ENCODE data around the gene MEF2A.

The MEF2A gene

GRCh38 chr15:99616773-99617342 lies 51.1 kb downstream of the MEF2A start:
- 0 out of 2 replicates have a peak, but pooled peaks cover 3% of the 10 kb centered on the region for H3F3A ChIP-seq (ENCODE audit: insufficient read depth, low read length)
- no peak for DNase-seq
- no peaks in the 10 kb centered on the region for H3K27me3 ChIP-seq (replicated peaks; ENCODE audit: insufficient read depth, low read length)
- TF ChIP-seq CTCF (IDR thresholded peaks at IDR 0.05; ENCODE audit: low read length) = no peak
- no peak for TF ChIP-seq EZH2phosphoT487 (IDR thresholded peaks at IDR 0.05; ENCODE audit: low read length)
- no peak for TF ChIP-seq EZH2 (optimal IDR thresholded peaks at IDR 0.05; ENCODE audit: low read depth, low read length)
- no peak overlapping the region for H3K4me2 ChIP-seq (ENCODE audit: low read depth, low read length)
- no peaks in the 10 kb centered on the region for H3K9me3 ChIP-seq (replicated peaks; ENCODE audit: insufficient read depth, low read length)
- no peaks in the 10 kb centered on the region for H4K20me1 ChIP-seq (ENCODE audit: insufficient read depth, low read length)
- H3K27ac ChIP-seq (ENCODE audit: low read length) = no peak overlapping the region
- no peak overlapping the region for H3K4me3 ChIP-seq (ENCODE audit: low read length)
- no peak overlapping the region for H2AFZ ChIP-seq (ENCODE audit: low read length)
- H3K36me3 ChIP-seq (replicated peaks; ENCODE audit: insufficient read depth, low read length) = no peaks in the 10 kb centered on the region
- no peaks in the 10 kb centered on the region for H3K9me2 ChIP-seq (replicated peaks; ENCODE audit: insufficient read depth, low read length)
- peaks cover 95% of the 10 kb centered on the region for H3K79me2 ChIP-seq (ENCODE audit: low read length)
- H3K9ac ChIP-seq (ENCODE audit: low read length) = no peak overlapping the region
- peaks cover 8% of the 10 kb centered on the region for H3K4me1 ChIP-seq (ENCODE audit: low read length)

GRCh38 chr15:99618941-99619411 lies 53.2 kb downstream of the MEF2A start:
- no peaks in the 10 kb centered on the region for H3K9me3 ChIP-seq (replicated peaks; ENCODE audit: insufficient read depth, low read length)

GRCh38 chr15:99619712-99620111 lies 53.9 kb downstream of the MEF2A start:
- Histone ChIP-seq H3K4me2 (ENCODE audit: low read depth, low read length) (no peak overlapping the region), H2AFZ (ENCODE audit: low read length) (no peak overlapping the region), H3K9ac (ENCODE audit: low read length) (no peak overlapping the region), H3K36me3 (replicated peaks; ENCODE audit: insufficient read depth, low read length) (0 out of 2 replicates have a peak, but pooled peaks cover 1% of the 10 kb centered on the region), H3K4me1 (ENCODE audit: low read length) (peaks cover 8% of the 10 kb centered on the region), H3K27me3 (replicated peaks; ENCODE audit: insufficient read depth, low read length) (no peaks in the 10 kb centered on the region), H3K9me2 (replicated peaks; ENCODE audit: insufficient read depth, low read length) (no peaks in the 10 kb centered on the region), H3K27ac (ENCODE audit: low read length) (no peak overlapping the region), H3F3A (ENCODE audit: insufficient read depth, low read length) (0 out of 2 replicates have a peak, but pooled peaks cover 3% of the 10 kb centered on the region), H3K79me2 (ENCODE audit: low read length) (peaks cover 94% of the 10 kb centered on the region), H3K9me3 (replicated peaks; ENCODE audit: insufficient read depth, low read length) (no peaks in the 10 kb centered on the region), H4K20me1 (ENCODE audit: insufficient read depth, low read length) (no peaks in the 10 kb centered on the region), H3K4me3 (ENCODE audit: low read length) (no peak overlapping the region)
- no peak for DNase-seq
- TF ChIP-seq EZH2 (optimal IDR thresholded peaks at IDR 0.05; ENCODE audit: low read depth, low read length) = no peak
- no peak for TF ChIP-seq CTCF (IDR thresholded peaks at IDR 0.05; ENCODE audit: low read length)
- no peak for TF ChIP-seq EZH2phosphoT487 (IDR thresholded peaks at IDR 0.05; ENCODE audit: low read length)

More at GRCh38 chr15:99618941-99619411, 53.2 kb downstream of the MEF2A start:
- H2AFZ ChIP-seq (ENCODE audit: low read length) = no peak overlapping the region
- peaks cover 94% of the 10 kb centered on the region for H3K79me2 ChIP-seq (ENCODE audit: low read length)
- no peak overlapping the region for H3K4me2 ChIP-seq (ENCODE audit: low read depth, low read length)
- no peak for DNase-seq
- no peak for TF ChIP-seq CTCF (IDR thresholded peaks at IDR 0.05; ENCODE audit: low read length)
- TF ChIP-seq EZH2 (optimal IDR thresholded peaks at IDR 0.05; ENCODE audit: low read depth, low read length) = no peak
- TF ChIP-seq EZH2phosphoT487 (IDR thresholded peaks at IDR 0.05; ENCODE audit: low read length) = no peak
- H3K36me3 ChIP-seq (replicated peaks; ENCODE audit: insufficient read depth, low read length) = no peaks in the 10 kb centered on the region
- no peaks in the 10 kb centered on the region for H4K20me1 ChIP-seq (ENCODE audit: insufficient read depth, low read length)
- 0 out of 2 replicates have a peak, but pooled peaks cover 3% of the 10 kb centered on the region for H3F3A ChIP-seq (ENCODE audit: insufficient read depth, low read length)
- H3K9me2 ChIP-seq (replicated peaks; ENCODE audit: insufficient read depth, low read length) = no peaks in the 10 kb centered on the region
- H3K27ac ChIP-seq (ENCODE audit: low read length) = no peak overlapping the region
- peaks cover 8% of the 10 kb centered on the region for H3K4me1 ChIP-seq (ENCODE audit: low read length)
- no peak overlapping the region for H3K4me3 ChIP-seq (ENCODE audit: low read length)
- no peaks in the 10 kb centered on the region for H3K27me3 ChIP-seq (replicated peaks; ENCODE audit: insufficient read depth, low read length)
- H3K9ac ChIP-seq (ENCODE audit: low read length) = no peak overlapping the region
